Kidney (tissue), 14 donors: Measurements from ENCODE around the gene GUK1. TPM values are rescaled to one million over a fixed set of nuclear protein-coding genes. Genes with fewer than 3 reads are reported as not detected.

ENCODE experiments used
- DNase-seq, 5 donors: peaks; one replicate each; pipeline ENCODE4 v3.0.0-alpha.2; 2013 to 2020
- FAIRE-seq: peaks from 2 replicates; lab custom pipeline; 2012; peaks lifted over from hg19 to GRCh38; lab: Jason Lieb, UNC
- H3K27ac ChIP-seq, 2 donors: one replicate each; pipeline ENCODE4 v1.7.0; 2013; ENCODE audit warnings: low read depth in 2 of 2, low read length in 2 of 2, inconsistent platforms in 1 of 2
- H3K27me3 ChIP-seq: one replicate; pipeline ENCODE4 v1.7.1; 2013; ENCODE audit warnings: low read length, inconsistent platforms; ENCODE audit not compliant: control insufficient read depth, insufficient read depth
- H3K36me3 ChIP-seq, 3 donors: one replicate each; pipeline versions ENCODE4 v1.7.0 to v1.7.1; 2013; ENCODE audit warnings: low read length in 3 of 3, control low read depth in 1 of 3, inconsistent platforms in 1 of 3; ENCODE audit not compliant: insufficient read depth in 3 of 3, control insufficient read depth in 2 of 3
- H3K4me1 ChIP-seq, 3 donors: one replicate each; pipeline versions ENCODE4 v1.7.0 to v1.7.1; 2013; ENCODE audit warnings: low read length in 3 of 3, inconsistent platforms in 1 of 3, low read depth in 1 of 3; ENCODE audit not compliant: control insufficient read depth in 2 of 3, insufficient read depth in 2 of 3
- H3K4me3 ChIP-seq, 3 donors: one replicate each; pipeline versions ENCODE4 v1.7.0 to v1.8.1; 2013; ENCODE audit warnings: low read length in 3 of 3, control low read depth in 1 of 3, inconsistent platforms in 1 of 3
- H3K9ac ChIP-seq, 3 donors: one replicate each; pipeline versions ENCODE4 v1.7.0 to v1.7.1; 2013; ENCODE audit warnings: low read length in 3 of 3, control low read depth in 1 of 3, inconsistent platforms in 1 of 3
- H3K9me3 ChIP-seq, 3 donors: one replicate each; pipeline versions ENCODE4 v1.7.0 to v1.7.1; 2013; ENCODE audit warnings: low read length in 3 of 3, control low read depth in 1 of 3, inconsistent platforms in 1 of 3; ENCODE audit not compliant: control insufficient read depth in 2 of 3, insufficient read depth in 1 of 3
- intact Hi-C: fragments of 100-400 bp; cut with DNase I; formaldehyde crosslinking; loops from one replicate; pipeline ENCODE4 v1.11.1; 2022
- polyA plus RNA-seq: library from polyadenylated mRNA; stranded (reverse); fragments of 350-450 nt; fragmentation: Illumina TruSeq; extraction: RNeasy Lipid Tissue Mini Kit (QIAGEN cat#74804); gene quantifications from one replicate; pipeline ENCODE4 v1.2.3, GENCODE V29; 2014; ENCODE audit warnings: low read depth, low replicate concordance; ENCODE audit not compliant: insufficient read depth
- total RNA-seq: library from RNA; stranded (reverse); fragmentation: NEBNext Ultra II Directional; extraction: Animal tissue kit (Norgen Biotek cat#: 25700); gene quantifications from one replicate; pipeline ENCODE4 v1.2.1, GENCODE V29; 2021
- TF ChIP-seq, protein P1 (sequence below): IDR thresholded peaks from 3 replicates; pipeline ENCODE4 v1.5.1; 2012; ENCODE audit warnings: mild to moderate bottlenecking, moderate library complexity, borderline replicate concordance; ENCODE audit not compliant: insufficient read depth; ENCODE audit errors: extremely low read depth
- donor health status: control.
- donor health status: control.
- donor health status: control.
- donor health status: control.
- donor health status: control.
- donor health status: DM: yes; HTN: yes; CAD: no.
- donor health status: Normal renal cell carcinoma (clear cell type).

GUK1 gene
- total and polyA plus RNA-seq, 2 donors from 2014 or later, result 221 to 410 TPM

DNA sequence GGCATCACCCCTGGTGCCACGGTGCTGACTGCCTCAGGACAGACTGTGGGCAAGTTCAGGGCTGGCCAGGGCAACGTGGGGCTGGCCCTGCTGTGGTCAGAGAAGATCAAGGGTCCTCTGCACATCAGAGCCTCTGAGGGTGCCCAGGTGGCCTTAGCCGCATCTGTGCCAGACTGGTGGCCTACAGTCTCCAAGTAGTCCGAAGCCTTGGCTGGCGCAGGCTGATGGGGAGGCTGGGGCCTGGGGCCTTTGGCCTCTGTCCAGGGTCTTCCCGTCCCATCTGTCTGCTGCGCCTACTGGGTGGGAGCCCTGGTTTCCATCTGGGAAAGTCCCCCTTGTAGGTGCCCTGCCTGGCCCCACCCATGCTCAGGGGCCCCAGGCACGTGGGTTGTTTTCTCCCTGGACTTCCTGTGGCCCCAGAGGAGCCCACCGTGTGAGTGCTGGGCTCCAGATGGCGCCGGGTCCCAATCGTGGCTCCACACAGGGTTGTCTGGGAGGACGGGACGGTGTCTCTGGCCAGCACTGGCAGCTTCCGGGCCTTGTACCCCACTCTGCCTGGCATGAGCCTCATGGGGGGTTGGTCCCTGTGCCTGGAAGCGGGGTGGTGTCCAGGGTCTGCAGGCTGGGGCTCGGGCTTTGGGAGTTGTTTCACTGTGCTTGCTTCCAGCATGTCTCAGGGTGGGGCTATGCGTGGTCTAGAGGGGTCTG lies 35.4 kb downstream of the GUK1 start:
- peak in 2 of 5 donors; percentile 35 to 71 for DNase-seq
- TF ChIP-seq, protein P1, sequence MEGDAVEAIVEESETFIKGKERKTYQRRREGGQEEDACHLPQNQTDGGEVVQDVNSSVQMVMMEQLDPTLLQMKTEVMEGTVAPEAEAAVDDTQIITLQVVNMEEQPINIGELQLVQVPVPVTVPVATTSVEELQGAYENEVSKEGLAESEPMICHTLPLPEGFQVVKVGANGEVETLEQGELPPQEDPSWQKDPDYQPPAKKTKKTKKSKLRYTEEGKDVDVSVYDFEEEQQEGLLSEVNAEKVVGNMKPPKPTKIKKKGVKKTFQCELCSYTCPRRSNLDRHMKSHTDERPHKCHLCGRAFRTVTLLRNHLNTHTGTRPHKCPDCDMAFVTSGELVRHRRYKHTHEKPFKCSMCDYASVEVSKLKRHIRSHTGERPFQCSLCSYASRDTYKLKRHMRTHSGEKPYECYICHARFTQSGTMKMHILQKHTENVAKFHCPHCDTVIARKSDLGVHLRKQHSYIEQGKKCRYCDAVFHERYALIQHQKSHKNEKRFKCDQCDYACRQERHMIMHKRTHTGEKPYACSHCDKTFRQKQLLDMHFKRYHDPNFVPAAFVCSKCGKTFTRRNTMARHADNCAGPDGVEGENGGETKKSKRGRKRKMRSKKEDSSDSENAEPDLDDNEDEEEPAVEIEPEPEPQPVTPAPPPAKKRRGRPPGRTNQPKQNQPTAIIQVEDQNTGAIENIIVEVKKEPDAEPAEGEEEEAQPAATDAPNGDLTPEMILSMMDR, result no peak
- Histone ChIP-seq H3K36me3 (peaks cover 0 to 3% (median 0%) of the 10 kb centered on the region in 3 donors), H3K9ac (no peak overlapping the region), H3K27ac (no peak overlapping the region), H3K9me3 (no peaks in the 10 kb centered on the region), H3K27me3 (no peaks in the 10 kb centered on the region), H3K4me1 (peaks cover 0 to 4% (median 0%) of the 10 kb centered on the region in 3 donors), H3K4me3 (no peak overlapping the region)
- intact Hi-C loops, result no loop called here
- FAIRE-seq, result no peak

DNA sequence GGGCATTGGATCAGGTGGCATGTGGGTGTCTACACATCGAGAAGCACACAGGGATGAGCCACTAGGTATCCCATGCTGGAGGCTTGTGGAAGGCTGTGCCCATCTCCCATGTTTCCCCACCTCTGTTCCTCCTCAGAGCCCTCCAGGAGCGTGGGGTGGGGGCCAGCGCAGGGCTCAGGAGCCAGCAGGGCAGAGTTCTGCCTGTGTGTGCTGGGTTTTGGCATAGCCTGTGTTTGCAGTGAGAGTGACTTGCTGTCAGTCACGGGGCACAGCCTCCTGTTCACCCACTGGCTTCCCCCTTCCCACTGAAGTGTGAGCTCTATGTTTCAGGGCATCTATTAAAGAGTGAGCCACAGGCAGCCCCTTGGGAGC lies 35.9 kb downstream of the GUK1 start:
- FAIRE-seq, result no peak
- peak in 1 of 5 donors; percentile 24 for DNase-seq
- peaks cover 0 to 3% (median 0%) of the 10 kb centered on the region in 3 donors for H3K36me3 ChIP-seq

DNA sequence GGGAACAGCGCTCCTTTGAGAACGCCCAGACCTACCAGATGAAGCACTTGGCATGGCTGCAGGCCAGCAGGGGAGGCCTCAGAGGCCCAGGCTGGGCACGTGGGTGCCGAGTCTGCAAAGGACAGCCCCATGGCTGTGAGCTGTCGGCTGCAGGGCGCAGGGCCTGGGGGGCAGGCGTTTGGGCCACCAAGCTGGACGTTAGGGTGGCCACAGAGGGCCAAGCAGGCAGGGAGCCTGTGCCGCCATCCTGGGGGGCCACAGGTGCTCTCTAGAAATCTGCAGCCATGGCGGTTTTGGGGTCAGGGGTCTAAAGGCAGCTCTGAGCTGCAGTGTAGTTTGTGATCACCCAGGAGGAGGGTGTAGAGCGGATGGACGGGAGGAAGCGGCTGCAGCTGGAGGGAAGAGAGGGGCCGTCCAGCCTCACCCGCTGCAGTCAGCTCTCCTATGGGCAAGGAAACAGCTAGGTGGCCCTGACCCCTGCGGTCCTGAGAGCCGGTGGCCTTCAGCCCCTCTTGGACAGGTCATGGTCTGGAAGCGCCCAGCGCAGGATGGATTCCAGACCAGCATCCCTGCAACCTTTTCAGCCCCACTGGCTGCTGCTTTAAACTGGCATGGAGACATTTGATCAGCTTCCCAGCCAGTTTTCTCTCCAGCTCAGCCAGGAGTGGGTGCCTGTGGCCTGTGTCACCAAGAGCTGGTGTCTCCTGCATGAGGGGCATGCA lies 36.5 kb downstream of the GUK1 start:
- intact Hi-C loops, result no loop called here
- H3K4me3 ChIP-seq, result no peak overlapping the region

More for the DNA sequence above, 35.9 kb downstream of the GUK1 start:
- Histone ChIP-seq H3K27ac (no peak overlapping the region), H3K4me3 (no peak overlapping the region), H3K9ac (no peak overlapping the region), H3K27me3 (no peaks in the 10 kb centered on the region), H3K4me1 (peaks cover 0 to 4% (median 0%) of the 10 kb centered on the region in 3 donors), H3K9me3 (no peaks in the 10 kb centered on the region)
- TF ChIP-seq, protein P1, result no peak
- intact Hi-C loops, result no loop called here

More for the DNA sequence above, 36.5 kb downstream of the GUK1 start:
- FAIRE-seq, result no peak
- no peak overlapping the region for H3K9ac ChIP-seq
- peaks cover 0 to 3% (median 0%) of the 10 kb centered on the region in 3 donors for H3K36me3 ChIP-seq
- no peaks in the 10 kb centered on the region for H3K27me3 ChIP-seq
- no peaks in the 10 kb centered on the region for H3K9me3 ChIP-seq
- no peak overlapping the region for H3K27ac ChIP-seq
- TF ChIP-seq, protein P1, result no peak
- peaks cover 0 to 4% (median 0%) of the 10 kb centered on the region in 3 donors for H3K4me1 ChIP-seq
- peak in 2 of 5 donors; percentile 29 to 73 for DNase-seq
